K562 (cell line): Measurements from ENCODE around the gene TMIGD2. TPM values are rescaled to one million over a fixed set of nuclear protein-coding genes. Genes with fewer than 3 reads are reported as not detected.

Source experiments
- BRD4 ChIP-seq: fragments of 200-600 bp; sonication (generic); IDR thresholded peaks from 2 replicates; pipeline ENCODE4 v1.6.1; 2017; ENCODE audit warnings: inconsistent platforms
- CREM ChIP-seq: IDR thresholded peaks from 2 replicates; pipeline ENCODE4 v1.6.1; 2014; ENCODE audit warnings: antibody characterized with exemption, low read depth
- EGR1 ChIP-seq: fragments of 450-650 bp; conservative IDR thresholded peaks from 2 replicates; pipeline ENCODE4 v1.6.1; 2017; ENCODE audit warnings: mild to moderate bottlenecking
- MCM2 ChIP-seq: fragments of 450-650 bp; IDR thresholded peaks from 2 replicates; pipeline ENCODE4 v1.6.1; 2017; ENCODE audit warnings: low read depth, mild to moderate bottlenecking
- POLR2B ChIP-seq: fragments of 450-650 bp; IDR thresholded peaks from 2 replicates; pipeline ENCODE4 v1.6.1; 2018; ENCODE audit warnings: low read depth; ENCODE audit not compliant: partially characterized antibody
- TGIF2 ChIP-seq: sonication (generic); formaldehyde crosslinking; IDR thresholded peaks from 2 replicates; pipeline ENCODE4 v1.8.1; 2022; ENCODE audit warnings: mild to moderate bottlenecking, missing genetic modification reagents, moderate library complexity
- U2AF2 ChIP-seq: fragments of 200-400 bp; formaldehyde crosslinking; optimal IDR thresholded peaks from 2 replicates; pipeline ENCODE3; 2017; ENCODE audit warnings: low read depth, mild to moderate bottlenecking, low read length
- YY1 ChIP-seq, 3 experiments: IDR thresholded peaks; 2 replicates each; pipeline ENCODE4 v1.6.1; 2011; ENCODE audit warnings: low read length in 2 of 3, mild to moderate bottlenecking in 2 of 3, moderate library complexity in 2 of 3, borderline replicate concordance in 1 of 3, control low read depth in 1 of 3, low read depth in 1 of 3; ENCODE audit not compliant: insufficient read depth in 3 of 3, insufficient replicate concordance in 2 of 3, control insufficient read depth in 1 of 3, insufficient read length in 1 of 3; ENCODE audit errors: extremely low read depth in 1 of 3
- polyA plus RNA-seq, 8 experiments: library from polyadenylated mRNA; depleted of rRNA in 4 of 8; stranded (reverse) in 5 of 8; unstranded in 3 of 8; fragments of >200 nt; fragmentation: Nextera tagmentation in 2 of 8; fragmentation: Illumina TruSeq in 1 of 8; extraction: Ambion mirVana in 2 of 8; extraction: Trizol in 1 of 8; gene quantifications; 2 replicates each; pipeline versions ENCODE4 v1.2.1 to v1.2.3, GENCODE V29; 2011 to 2014; ENCODE audit warnings: inconsistent platforms in 1 of 8, missing spikeins in 1 of 8
- total RNA-seq, 7 experiments: library from RNA; depleted of rRNA in 6 of 7; stranded (reverse); fragments of >200 nt in 6 of 7; fragmentation: Illumina TruSeq in 2 of 7; extraction: Trizol in 2 of 7; gene quantifications; 2 replicates each; pipeline versions ENCODE4 v1.2.1 to v1.2.3, GENCODE V29; 2011 to 2021; ENCODE audit warnings: low replicate concordance in 1 of 7

TMIGD2 gene
- total and polyA plus RNA-seq, 9 of the 15 experiments (the other 6 are each of a cell fraction or from before 2014, with no cell fraction given) = not detected

DNA sequence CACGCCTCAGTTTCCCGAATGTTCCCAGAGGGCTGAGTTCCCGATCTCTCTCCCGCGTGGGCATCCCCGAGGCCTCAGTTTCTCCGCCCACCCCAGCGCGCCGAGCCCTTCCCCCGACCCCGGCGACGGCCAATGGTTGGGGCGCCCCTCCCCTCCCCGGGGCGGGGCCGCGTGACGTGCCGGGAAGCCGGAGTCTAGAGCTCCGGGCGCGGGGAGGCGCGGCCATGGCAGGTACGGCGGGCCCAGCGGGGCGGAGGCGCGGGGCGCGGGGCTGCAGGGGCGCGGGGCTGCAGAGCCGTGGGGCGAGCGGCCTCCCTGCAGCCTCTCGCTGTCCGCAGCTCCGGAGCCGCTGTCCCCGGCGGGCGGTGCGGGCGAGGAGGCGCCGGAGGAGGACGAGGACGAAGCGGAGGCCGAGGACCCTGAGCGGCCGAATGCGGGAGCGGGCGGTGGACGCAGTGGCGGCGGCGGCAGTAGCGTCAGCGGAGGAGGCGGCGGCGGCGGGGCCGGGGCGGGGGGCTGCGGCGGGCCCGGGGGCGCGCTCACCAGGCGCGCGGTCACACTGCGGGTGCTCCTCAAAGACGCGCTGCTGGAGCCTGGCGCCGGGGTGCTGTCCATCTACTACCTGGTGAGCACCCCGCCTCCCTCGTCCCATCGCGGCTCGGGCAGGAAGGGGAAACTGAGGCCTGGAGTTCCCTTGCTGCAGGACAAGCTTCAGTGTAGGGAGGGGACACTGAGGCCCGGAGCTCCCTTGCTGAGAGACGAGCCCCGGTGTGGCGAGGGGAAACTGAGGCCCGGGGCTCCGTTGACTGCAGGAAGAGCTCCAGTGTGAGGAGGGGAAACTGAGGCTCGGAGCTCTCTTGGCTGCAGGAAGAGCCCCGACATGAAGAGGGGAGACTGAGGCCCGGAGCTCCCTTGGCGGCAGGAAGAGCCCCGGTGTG, 41.5 kb upstream of the TMIGD2 start, which contains the start of gene MPND (continued):
- TF ChIP-seq MCM2 (no peak), CREM (peak; percentile 82), YY1 (IDR thresholded peaks at IDR 0.05; ENCODE audit: borderline replicate concordance in 1 of 3, control insufficient read depth in 1 of 3, extremely low read depth in 1 of 3, insufficient read depth in 3 of 3, insufficient read length in 1 of 3, insufficient replicate concordance in 2 of 3, low read depth in 1 of 3, low read length in 2 of 3) (peak in 2 of 3 experiments; percentile 74 to 85), EGR1 (peak; percentile 58), POLR2B (peak; percentile 33), TGIF2 (no peak), BRD4 (no peak), U2AF2 (no peak)
